HFF-Myc (cell line): ENCODE measurements around the gene MVK.

Source experiments
- DNase-seq: peaks from one replicate; pipeline ENCODE4 v3.0.0-alpha.2; 2011; ENCODE audit warnings: low read depth; ENCODE audit errors: extremely low read depth
- H3K4me3 ChIP-seq: replicated peaks from 2 replicates; pipeline ENCODE4 v1.5.1; 2011; ENCODE audit warnings: low read depth, mild to moderate bottlenecking, control low read depth, low read length
- CTCF ChIP-seq: IDR thresholded peaks from 2 replicates; pipeline ENCODE4 v1.5.1; 2012; ENCODE audit warnings: mild to moderate bottlenecking, low read depth, low read length, control low read depth; ENCODE audit errors: missing control alignments

Gene MVK

DNA sequence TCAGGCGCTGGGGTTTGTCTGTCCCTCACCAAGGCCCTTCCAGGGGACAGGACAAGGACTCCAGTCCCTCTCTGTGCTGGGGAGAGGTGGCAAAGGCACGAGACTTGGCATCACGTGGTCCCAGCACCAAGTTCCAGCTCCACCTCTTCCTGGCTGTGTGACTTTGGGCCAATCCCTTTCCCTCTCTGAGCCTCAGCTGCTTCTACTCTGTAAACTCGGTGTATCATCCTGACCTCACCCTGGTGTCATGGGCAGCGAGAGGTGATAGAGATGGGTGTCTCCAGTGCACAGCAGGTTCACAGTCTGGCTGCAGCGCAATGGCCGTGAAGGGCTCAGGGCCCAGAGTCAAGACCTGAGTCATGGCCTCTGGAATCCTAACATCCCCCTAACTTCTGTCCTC lies 54.0 kb downstream of the MVK start:
- H3K4me3 ChIP-seq = no peak overlapping the region
- no peak for TF ChIP-seq CTCF
- DNase-seq = no peak

GRCh38 chr12:109630107-109630506 lies 56.5 kb downstream of the MVK start:
- H3K4me3 ChIP-seq = no peak overlapping the region
- no peak for TF ChIP-seq CTCF
- no peak for DNase-seq

- no peak overlapping the region for H3K4me3 ChIP-seq
- TF ChIP-seq CTCF = no peak
- DNase-seq = no peak
Observed at GRCh38 chr12:109630815-109631214, 57.2 kb downstream of the MVK start.

GRCh38 chr12:109631302-109631701 lies 57.7 kb downstream of the MVK start:
- no peak for TF ChIP-seq CTCF
- DNase-seq = no peak
- H3K4me3 ChIP-seq = no peak overlapping the region

GRCh38 chr12:109631751-109632150 lies 58.2 kb downstream of the MVK start:
- no peak for TF ChIP-seq CTCF
- no peak overlapping the region for H3K4me3 ChIP-seq
- no peak for DNase-seq

GRCh38 chr12:109632342-109632741 lies 58.7 kb downstream of the MVK start:
- H3K4me3 ChIP-seq = no peak overlapping the region
- no peak for TF ChIP-seq CTCF
- no peak for DNase-seq

DNA sequence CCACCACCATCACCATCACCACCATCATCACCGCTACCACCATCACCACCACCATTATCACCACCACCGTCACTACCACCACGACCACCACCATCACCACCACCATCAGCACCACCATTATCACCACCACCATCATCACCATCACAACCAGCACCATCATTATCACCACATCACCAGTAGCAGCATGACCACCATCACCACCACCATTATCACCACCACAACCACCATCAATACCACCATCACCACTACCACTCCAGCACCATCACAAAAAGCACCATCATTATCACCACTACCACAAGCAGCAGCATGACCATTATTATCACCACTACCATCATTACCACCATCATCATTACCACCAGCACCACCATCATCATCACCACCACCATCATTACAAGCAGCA lies 62.1 kb downstream of the MVK start:
- H3K4me3 ChIP-seq = no peak overlapping the region
- no peak for DNase-seq
- no peak for TF ChIP-seq CTCF
